Colonic mucosa (tissue), 4 donors: ENCODE data around the gene PRKN. TPM values are rescaled to one million over a fixed set of nuclear protein-coding genes. Genes with fewer than 3 reads are reported as not detected.

ENCODE experiments used
- DNase-seq: peaks from one replicate; pipeline ENCODE4 v3.0.0-alpha.2; 2020
- H3K27ac ChIP-seq: fragments of 200-600 bp; one replicate; pipeline ENCODE4 v1.8.0; 2021
- H3K27me3 ChIP-seq: fragments of 200-600 bp; one replicate; pipeline ENCODE4 v1.8.0; 2021
- H3K36me3 ChIP-seq: fragments of 200-600 bp; one replicate; pipeline ENCODE4 v1.8.0; 2021
- H3K4me1 ChIP-seq: fragments of 200-600 bp; one replicate; pipeline ENCODE4 v1.8.0; 2021; ENCODE audit warnings: mild to moderate bottlenecking
- H3K4me3 ChIP-seq: fragments of 200-600 bp; one replicate; pipeline ENCODE4 v1.8.0; 2021
- H3K9ac ChIP-seq, 2 donors: one replicate each; pipeline ENCODE4 v1.7.0; 2013; ENCODE audit warnings: control low read depth in 2 of 2, low read depth in 2 of 2, low read length in 2 of 2
- H3K9me3 ChIP-seq: fragments of 200-600 bp; one replicate; pipeline ENCODE4 v1.8.0; 2021
- CTCF ChIP-seq: fragments of 200-600 bp; IDR thresholded peaks from one replicate; pipeline ENCODE4 v1.8.0; 2022; ENCODE audit warnings: antibody characterized with exemption, mild to moderate bottlenecking
- intact Hi-C: fragments of 100-400 bp; cut with DNase I; formaldehyde crosslinking; loops from one replicate; pipeline ENCODE4 v1.14.1; 2022
- total RNA-seq, 2 donors: library from RNA; stranded (reverse); fragmentation: NEBNext Ultra II Directional in 1 of 2; extraction: Animal tissue kit (Norgen Biotek cat#: 25700) in 1 of 2; gene quantifications; one replicate each; pipeline ENCODE4 v1.2.1, GENCODE V29; 2021
- donor health status: healthy.
- donor health status: DM: no; HTN: no; CAD: no.
- donor health status: DM: no; HTN: no; CAD: no.

Gene PRKN
- total RNA-seq, 2 donors from 2014 or later = 3.7 to 8.1 TPM

- H3K36me3 ChIP-seq = no peaks in the 10 kb centered on the region
- no peak overlapping the region for H3K9ac ChIP-seq
- H3K9me3 ChIP-seq = no peaks in the 10 kb centered on the region
- intact Hi-C loops = no loop called here
- H3K27me3 ChIP-seq = no peaks in the 10 kb centered on the region
- DNase-seq = no peak
- no peak for TF ChIP-seq CTCF
- H3K4me3 ChIP-seq = no peak overlapping the region
- H3K27ac ChIP-seq = no peak overlapping the region
- no peaks in the 10 kb centered on the region for H3K4me1 ChIP-seq
These were observed 645.0 kb downstream of the PRKN start for GRCh38 chr6:162082520-162082919.

- Histone ChIP-seq H3K4me3 (no peak overlapping the region), H3K9me3 (no peaks in the 10 kb centered on the region), H3K9ac (no peak overlapping the region), H3K27me3 (no peaks in the 10 kb centered on the region), H3K36me3 (no peaks in the 10 kb centered on the region), H3K4me1 (no peaks in the 10 kb centered on the region), H3K27ac (no peak overlapping the region)
- DNase-seq = no peak
- TF ChIP-seq CTCF = no peak
- intact Hi-C loops = no loop called here
These were observed 648.9 kb downstream of the PRKN start for GRCh38 chr6:162078667-162079066.

GRCh38 chr6:162078126-162078525 is 649.4 kb downstream of the PRKN start:
- H3K36me3 ChIP-seq = no peaks in the 10 kb centered on the region
- no peak for TF ChIP-seq CTCF
- H3K27ac ChIP-seq = no peak overlapping the region
- no peak for DNase-seq
- H3K27me3 ChIP-seq = no peaks in the 10 kb centered on the region
- H3K9me3 ChIP-seq = no peaks in the 10 kb centered on the region
- H3K4me3 ChIP-seq = no peak overlapping the region
- H3K9ac ChIP-seq = no peak overlapping the region
- intact Hi-C loops = no loop called here
- H3K4me1 ChIP-seq = no peaks in the 10 kb centered on the region

- no peak for TF ChIP-seq CTCF
- H3K9ac ChIP-seq = no peak overlapping the region
- intact Hi-C loops = no loop called here
These were observed 650.8 kb downstream of the PRKN start for GRCh38 chr6:162076816-162077215.

GRCh38 chr6:162074641-162075275 is 652.8 kb downstream of the PRKN start:
- H3K4me1 ChIP-seq = no peaks in the 10 kb centered on the region
- intact Hi-C loops = no loop called here
- H3K36me3 ChIP-seq = no peaks in the 10 kb centered on the region
- H3K4me3 ChIP-seq = no peak overlapping the region
- H3K27me3 ChIP-seq = no peaks in the 10 kb centered on the region
- no peak for TF ChIP-seq CTCF
- H3K9me3 ChIP-seq = no peaks in the 10 kb centered on the region
- no peak for DNase-seq
- H3K27ac ChIP-seq = no peak overlapping the region
- H3K9ac ChIP-seq = no peak overlapping the region

More at GRCh38 chr6:162076816-162077215, 650.8 kb downstream of the PRKN start:
- Histone ChIP-seq H3K4me1 (no peaks in the 10 kb centered on the region), H3K9me3 (no peaks in the 10 kb centered on the region), H3K27ac (no peak overlapping the region), H3K27me3 (no peaks in the 10 kb centered on the region), H3K36me3 (no peaks in the 10 kb centered on the region), H3K4me3 (no peak overlapping the region)
- DNase-seq = no peak
